OCI-LY3 (cell line): ENCODE data around the gene EXOC4.

Source experiments
- CTCF ChIP-seq: fragments of 200-600, 300-600 bp; sonication (generic); IDR thresholded peaks from 2 replicates; pipeline ENCODE4 v1.5.1; 2014; ENCODE audit warnings: antibody characterized with exemption, low read length, low read depth
- EZH2phosphoT487 ChIP-seq: fragments of 200-600 bp; shearing (Covaris generic); IDR thresholded peaks from 2 replicates; pipeline ENCODE4 v1.6.1; 2018; ENCODE audit warnings: antibody characterized with exemption, mixed run types, low read depth

DNA sequence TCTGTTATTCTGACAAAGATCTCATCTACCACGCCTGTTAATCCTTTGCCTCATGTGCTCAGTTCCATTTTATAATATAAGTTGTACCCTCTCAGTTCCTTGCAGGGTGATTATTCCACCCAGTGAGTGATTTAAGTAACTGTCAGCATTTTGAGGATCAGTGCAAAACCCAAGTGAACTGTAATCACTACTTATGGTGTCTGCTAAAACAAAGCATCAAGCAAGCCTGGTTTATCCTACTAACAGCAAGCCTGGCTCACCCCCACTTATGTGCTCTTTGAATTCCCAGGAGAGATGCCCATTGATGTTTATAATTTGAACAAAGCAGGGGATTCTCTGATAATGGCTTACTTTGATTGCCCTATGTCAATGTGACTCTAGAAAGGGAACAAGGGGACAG, 687.5 kb downstream of the EXOC4 start:
- TF ChIP-seq EZH2phosphoT487 (no peak), CTCF (no peak)
